Measurements from ENCODE around the gene MACF1.

- TF ChIP-seq POLR2A (IDR thresholded peaks at IDR 0.05) (no peak), POLR2AphosphoS5 (IDR thresholded peaks at IDR 0.05) (peak in 1 of 3 donors; percentile 41), CTCF (IDR thresholded peaks at IDR 0.05 in 8 of 11, conservative IDR thresholded peaks at IDR 0.05 in 3 of 11) (no peak)
Measured at GRCh38 chr1:39489567-39490239, 285.2 kb downstream of the MACF1 start.

All from spleen (tissue), 7 donors.